NCI-H1092 (cell line): ENCODE results near the gene MAST3.

Source experiments
- DNase-seq: peaks from one replicate; lab custom pipeline; 2025; lab: John Stamatoyannopoulos, UW

The MAST3 gene

DNA sequence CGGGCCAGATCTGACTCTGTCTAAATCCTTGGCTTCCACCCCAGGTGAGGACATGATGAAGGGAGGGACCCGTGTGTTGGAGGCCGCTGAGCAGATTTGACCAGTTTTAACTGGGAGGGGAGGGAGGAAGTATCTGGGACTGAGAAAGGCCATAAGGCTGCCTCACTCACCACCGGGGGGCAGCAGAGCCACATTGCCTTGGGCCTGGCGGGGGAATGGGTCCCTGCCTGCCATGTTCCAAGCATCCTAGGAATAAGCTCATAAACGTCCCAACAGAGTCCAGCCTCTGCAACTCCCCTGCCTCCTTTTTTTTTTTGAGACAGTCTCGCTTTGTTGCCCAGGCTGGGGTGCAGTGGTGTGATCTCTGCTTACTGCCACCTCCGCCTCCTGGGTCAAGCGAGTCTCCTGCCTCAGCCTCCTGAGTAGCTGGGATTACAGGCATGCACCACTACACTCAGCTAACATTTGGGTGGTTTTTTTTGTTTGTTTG, 15.5 kb downstream of the MAST3 start:
- peak; percentile 60 for DNase-seq

- no peak for DNase-seq
Observed at GRCh38 chr19:18113827-18114226, 16.2 kb downstream of the MAST3 start.

GRCh38 chr19:18114483-18114882, 16.9 kb downstream of the MAST3 start:
- DNase-seq, result no peak

- DNase-seq, result no peak
Observed at GRCh38 chr19:18117364-18117691, 19.8 kb downstream of the MAST3 start.

DNA sequence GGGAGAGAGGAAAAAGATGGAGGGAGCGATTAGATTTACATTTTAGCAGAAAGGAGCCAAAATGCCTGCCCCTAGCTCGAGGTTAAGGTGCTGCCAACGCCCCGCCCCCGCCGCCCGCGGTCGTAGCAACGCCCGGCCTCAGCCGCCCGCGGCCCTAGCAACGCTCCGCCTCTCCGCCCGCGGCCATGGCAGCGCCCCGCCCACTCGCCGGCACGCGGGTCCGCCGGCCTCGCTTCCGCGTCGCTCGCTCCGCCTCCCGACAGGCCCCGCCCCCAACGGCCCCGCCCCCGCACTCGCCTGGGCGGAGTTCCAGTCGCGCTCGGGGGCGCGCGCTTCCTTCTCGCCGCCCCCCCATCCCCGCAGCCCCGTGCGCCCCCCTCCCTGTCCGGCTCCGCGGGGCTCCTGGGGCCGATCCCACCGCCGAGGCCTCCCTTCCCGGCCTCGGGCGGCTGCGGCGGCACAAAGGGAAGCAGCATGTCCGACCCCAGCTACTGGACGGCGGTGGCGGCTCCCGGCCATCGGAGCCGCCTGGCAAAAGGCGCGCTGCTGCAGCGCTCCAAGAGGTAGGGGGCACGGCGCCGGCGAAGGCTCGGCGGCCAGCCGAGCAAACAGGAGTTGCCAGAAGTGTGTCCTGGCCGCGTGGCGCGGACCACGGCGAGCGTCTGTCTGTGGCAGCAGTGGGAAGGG, 20.3 kb downstream of the MAST3 start:
- peak; percentile 82 for DNase-seq

- DNase-seq, result no peak
Observed at GRCh38 chr19:18118420-18119012, 20.9 kb downstream of the MAST3 start.

- DNase-seq, result no peak
Observed at GRCh38 chr19:18119013-18119716, 21.6 kb downstream of the MAST3 start.

DNA sequence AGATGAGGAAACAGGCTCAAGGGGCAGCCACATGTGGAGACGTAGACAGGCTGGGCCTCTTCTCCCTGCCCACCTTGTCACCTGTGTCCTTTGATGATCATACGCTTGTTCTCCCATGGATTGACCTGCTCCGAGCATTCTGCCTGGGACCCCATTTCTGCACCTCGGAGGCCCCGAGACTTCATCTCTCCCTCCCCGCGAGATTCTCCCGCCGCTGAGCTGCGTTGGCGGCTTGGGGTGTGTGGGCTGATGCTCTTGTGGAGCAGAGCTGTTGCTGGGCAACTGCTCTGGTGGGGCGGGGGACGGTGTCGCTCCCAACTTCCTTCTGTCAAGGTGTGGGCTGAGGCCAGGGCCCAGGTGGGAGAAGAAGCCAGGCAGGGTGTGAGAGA, 22.1 kb downstream of the MAST3 start:
- no peak for DNase-seq

- no peak for DNase-seq
Observed at GRCh38 chr19:18120127-18120526, 22.5 kb downstream of the MAST3 start.

DNA sequence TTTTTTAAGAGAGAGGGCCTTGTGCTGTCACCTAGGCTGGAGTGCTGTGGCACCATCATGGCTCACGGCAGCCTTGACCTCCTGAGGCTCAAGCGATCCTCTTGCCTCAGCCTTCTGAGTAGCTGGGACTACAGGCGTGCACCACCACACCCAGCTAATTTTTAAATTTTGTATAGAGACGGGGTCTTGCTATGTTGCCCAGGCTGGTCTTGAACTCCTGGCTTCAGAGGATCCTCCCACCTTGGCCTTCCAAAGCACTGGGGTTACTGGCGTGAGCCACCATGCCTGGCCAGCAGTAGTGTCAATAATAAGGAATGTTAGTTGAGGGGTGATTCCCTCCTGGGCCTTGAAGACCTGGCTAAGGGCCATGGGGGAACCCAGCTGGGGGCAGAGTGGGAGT, 23.6 kb downstream of the MAST3 start:
- no peak for DNase-seq

DNA sequence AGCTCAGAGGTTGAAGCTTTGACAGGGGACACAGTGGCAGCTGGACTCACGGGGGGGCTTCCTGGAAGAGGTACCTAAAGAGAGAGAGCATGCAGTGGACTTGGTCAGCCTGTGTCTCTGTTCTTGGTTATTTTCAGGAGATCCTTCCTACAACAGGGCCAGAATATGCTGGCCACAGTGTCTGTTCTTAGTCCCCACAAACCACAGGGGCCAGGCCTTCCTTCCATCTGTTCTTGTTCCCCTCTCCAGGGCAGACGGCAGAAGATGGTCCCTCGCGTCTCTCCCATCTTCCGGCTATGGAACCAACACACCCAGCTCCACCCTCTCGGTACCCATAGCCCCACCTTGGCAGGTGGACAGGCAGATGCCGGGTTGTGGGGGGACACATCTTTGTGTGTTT, 24.8 kb downstream of the MAST3 start:
- no peak for DNase-seq

- DNase-seq, result no peak
Observed at GRCh38 chr19:18122860-18123795, 25.6 kb downstream of the MAST3 start.

DNA sequence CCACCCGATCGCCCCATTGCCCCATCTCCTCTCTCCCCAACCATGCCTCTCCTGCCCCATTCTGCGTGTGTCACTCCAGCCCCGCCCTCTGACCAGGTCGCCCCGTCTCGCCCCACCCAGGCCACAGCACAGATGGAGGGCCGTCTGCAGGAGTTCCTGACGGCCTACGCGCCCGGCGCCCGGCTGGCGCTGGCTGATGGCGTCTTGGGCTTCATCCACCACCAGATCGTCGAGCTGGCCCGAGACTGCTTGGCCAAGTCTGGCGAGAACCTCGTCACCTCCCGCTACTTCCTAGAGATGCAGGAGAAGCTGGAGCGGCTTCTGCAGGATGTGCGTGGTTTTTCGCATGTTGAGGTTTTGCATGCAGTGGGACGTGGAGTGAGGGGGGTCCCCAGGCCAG, 26.2 kb downstream of the MAST3 start:
- DNase-seq, result no peak

- no peak for DNase-seq
Observed at GRCh38 chr19:18126097-18126496, 28.5 kb downstream of the MAST3 start.

DNA sequence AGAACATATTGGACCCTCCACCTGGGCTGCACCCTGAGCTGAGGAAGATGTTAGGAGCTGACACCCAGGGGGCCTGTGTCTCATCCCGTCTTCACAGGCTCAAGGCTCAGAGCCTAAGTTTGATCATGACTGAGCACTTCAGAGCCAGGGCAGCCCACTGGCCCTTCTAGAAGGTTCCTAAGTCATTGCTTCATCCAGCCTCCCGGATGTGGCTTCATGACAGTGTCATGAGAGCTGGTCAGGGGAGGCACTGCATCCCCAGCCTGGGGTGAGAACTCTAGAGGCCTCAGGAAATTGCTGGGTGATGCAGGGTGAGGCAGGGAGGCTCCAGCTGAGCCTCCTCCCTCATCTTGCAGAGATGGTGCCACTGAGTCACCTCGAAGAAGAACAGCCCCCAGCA, 30.5 kb downstream of the MAST3 start:
- DNase-seq, result no peak

DNA sequence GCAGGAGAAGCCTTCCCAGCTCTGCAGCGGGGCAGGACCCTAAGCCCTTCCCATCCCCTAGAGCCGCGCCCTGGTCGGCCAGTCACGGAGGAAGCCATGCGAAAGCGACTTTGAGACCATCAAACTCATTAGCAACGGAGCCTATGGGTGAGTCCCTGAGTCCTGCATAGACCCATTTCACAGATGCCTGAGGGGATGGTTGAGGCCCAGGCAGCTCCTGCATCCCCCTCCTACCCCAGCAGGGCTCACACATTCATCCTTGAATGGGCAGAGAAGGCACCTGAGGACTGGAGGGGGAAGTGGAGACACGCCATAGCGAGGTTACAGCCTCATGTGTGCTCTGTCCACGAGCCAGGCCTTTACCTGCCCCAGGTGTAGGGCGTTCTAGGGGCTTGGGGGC, 31.2 kb downstream of the MAST3 start:
- no peak for DNase-seq

GRCh38 chr19:18130523-18131242, 33.1 kb downstream of the MAST3 start:
- no peak for DNase-seq

GRCh38 chr19:18131841-18132596, 34.4 kb downstream of the MAST3 start:
- DNase-seq, result no peak

GRCh38 chr19:18135712-18136584, 38.4 kb downstream of the MAST3 start:
- DNase-seq, result no peak

DNA sequence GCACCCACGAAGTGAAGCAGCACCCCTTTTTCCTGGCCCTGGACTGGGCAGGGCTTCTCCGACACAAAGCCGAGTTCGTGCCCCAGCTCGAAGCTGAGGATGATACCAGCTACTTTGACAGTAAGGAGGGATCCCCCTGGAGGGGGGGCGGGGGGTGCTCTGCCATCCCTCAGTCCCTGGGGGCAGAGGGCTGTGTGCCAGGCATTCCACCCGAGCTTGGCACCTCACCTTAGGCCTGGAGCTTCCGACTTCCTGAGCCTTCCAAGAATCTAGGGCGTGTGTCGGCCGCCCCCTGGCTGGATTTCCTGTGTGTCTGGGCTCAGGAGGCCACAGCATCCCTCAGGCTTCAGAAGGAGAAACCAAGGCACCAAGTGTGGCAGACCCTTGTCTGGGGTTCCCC, 39.7 kb downstream of the MAST3 start:
- no peak for DNase-seq
